Endothelial cell (in vitro differentiated cells): ENCODE data around the gene SLC44A5. TPM values are rescaled to one million over a fixed set of nuclear protein-coding genes. Genes with fewer than 3 reads are reported as not detected.

ENCODE experiments used
- DNase-seq: peaks from one replicate; pipeline ENCODE4 v3.0.0; 2021; ENCODE audit warnings: low spot score
- H3K27ac Mint-ChIP-seq: one replicate; pipeline ENCODE4 v1.8.0; 2021; ENCODE audit warnings: mixed read lengths, inconsistent platforms; ENCODE audit not compliant: unreplicated experiment
- H3K27me3 Mint-ChIP-seq: one replicate; pipeline ENCODE4 v1.8.0; 2021; ENCODE audit warnings: mild to moderate bottlenecking, moderate library complexity, mixed read lengths, inconsistent platforms; ENCODE audit not compliant: unreplicated experiment
- H3K36me3 Mint-ChIP-seq: one replicate; pipeline ENCODE4 v1.8.0; 2021; ENCODE audit warnings: mild to moderate bottlenecking, low read depth, mixed read lengths, inconsistent platforms; ENCODE audit not compliant: unreplicated experiment
- H3K4me1 Mint-ChIP-seq: one replicate; pipeline ENCODE4 v1.8.0; 2021; ENCODE audit warnings: mild to moderate bottlenecking, mixed read lengths, inconsistent platforms; ENCODE audit not compliant: unreplicated experiment
- H3K4me3 Mint-ChIP-seq: one replicate; pipeline ENCODE4 v1.8.0; 2021; ENCODE audit warnings: mild to moderate bottlenecking, mixed read lengths, inconsistent platforms; ENCODE audit not compliant: unreplicated experiment
- H3K9me3 Mint-ChIP-seq: one replicate; pipeline ENCODE4 v1.8.0; 2021; ENCODE audit warnings: mixed read lengths, inconsistent platforms; ENCODE audit not compliant: unreplicated experiment
- total RNA-seq: library from RNA; stranded (reverse); fragmentation: NEBNext Ultra II Directional; extraction: Animal tissue kit (Norgen Biotek cat#: 25700); gene quantifications from one replicate; pipeline ENCODE4 v1.2.1, GENCODE V29; 2021; ENCODE audit not compliant: unreplicated experiment
- TF ChIP-seq, protein P1 (sequence below): fragments of 200-600 bp; sonication (generic); IDR thresholded peaks from one replicate; pipeline ENCODE4 v1.5.0; 2021; ENCODE audit warnings: antibody characterized with exemption; ENCODE audit not compliant: unreplicated experiment

SLC44A5 gene
- total RNA-seq, 1 donor from 2014 or later, result 3.4 TPM

DNA sequence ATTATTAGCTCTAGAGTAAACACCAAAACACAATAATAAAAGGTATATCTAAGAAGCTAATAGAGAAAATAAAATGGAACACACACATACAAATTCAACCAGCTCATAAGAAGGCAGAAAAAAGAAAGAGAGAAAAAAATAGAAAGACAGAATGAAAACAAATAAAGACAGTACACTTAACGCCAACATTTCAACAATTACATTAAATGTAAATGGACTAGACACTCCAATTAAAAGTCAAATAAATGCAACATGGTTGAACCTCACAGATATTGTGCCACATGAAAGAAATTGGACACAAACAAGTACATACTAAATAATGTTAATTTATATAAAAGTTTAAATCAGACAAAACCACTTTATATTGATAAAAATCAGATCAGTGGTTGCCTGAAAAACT lies 56.0 kb downstream of the SLC44A5 start:
- TF ChIP-seq, protein P1, sequence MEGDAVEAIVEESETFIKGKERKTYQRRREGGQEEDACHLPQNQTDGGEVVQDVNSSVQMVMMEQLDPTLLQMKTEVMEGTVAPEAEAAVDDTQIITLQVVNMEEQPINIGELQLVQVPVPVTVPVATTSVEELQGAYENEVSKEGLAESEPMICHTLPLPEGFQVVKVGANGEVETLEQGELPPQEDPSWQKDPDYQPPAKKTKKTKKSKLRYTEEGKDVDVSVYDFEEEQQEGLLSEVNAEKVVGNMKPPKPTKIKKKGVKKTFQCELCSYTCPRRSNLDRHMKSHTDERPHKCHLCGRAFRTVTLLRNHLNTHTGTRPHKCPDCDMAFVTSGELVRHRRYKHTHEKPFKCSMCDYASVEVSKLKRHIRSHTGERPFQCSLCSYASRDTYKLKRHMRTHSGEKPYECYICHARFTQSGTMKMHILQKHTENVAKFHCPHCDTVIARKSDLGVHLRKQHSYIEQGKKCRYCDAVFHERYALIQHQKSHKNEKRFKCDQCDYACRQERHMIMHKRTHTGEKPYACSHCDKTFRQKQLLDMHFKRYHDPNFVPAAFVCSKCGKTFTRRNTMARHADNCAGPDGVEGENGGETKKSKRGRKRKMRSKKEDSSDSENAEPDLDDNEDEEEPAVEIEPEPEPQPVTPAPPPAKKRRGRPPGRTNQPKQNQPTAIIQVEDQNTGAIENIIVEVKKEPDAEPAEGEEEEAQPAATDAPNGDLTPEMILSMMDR, result no peak
- Mint-ChIP-seq H3K4me3 (no peak overlapping the region), H3K36me3 (no peaks in the 10 kb centered on the region), H3K27me3 (peaks cover 2% of the 10 kb centered on the region), H3K4me1 (peaks cover 5% of the 10 kb centered on the region), H3K9me3 (no peaks in the 10 kb centered on the region), H3K27ac (no peak overlapping the region)
- DNase-seq, result no peak

DNA sequence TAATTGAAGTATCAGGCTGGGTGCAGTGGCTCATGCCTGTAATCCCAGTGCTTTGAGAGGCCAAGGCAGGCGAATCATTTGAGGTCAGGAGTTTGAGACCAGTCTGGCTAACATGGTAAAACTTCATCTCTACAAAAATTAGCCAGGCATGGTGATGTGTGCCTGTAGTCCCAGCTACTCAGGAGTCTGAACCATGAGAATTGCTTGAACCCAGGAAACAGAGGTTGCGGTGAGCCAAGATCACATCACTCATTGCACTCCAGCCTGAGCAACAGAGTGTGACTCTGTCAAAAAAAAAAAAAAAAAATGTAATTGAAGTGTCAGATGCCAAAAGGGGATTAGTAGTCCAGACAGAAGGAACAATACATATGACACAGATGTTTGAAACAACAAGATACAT lies 56.7 kb downstream of the SLC44A5 start:
- no peak for DNase-seq
- no peaks in the 10 kb centered on the region for H3K36me3 Mint-ChIP-seq
- TF ChIP-seq, protein P1, result no peak
- H3K9me3 Mint-ChIP-seq, result no peaks in the 10 kb centered on the region
- H3K27me3 Mint-ChIP-seq, result peaks cover 2% of the 10 kb centered on the region
- peaks cover 10% of the 10 kb centered on the region for H3K4me1 Mint-ChIP-seq
- no peak overlapping the region for H3K4me3 Mint-ChIP-seq
- no peak overlapping the region for H3K27ac Mint-ChIP-seq

DNA sequence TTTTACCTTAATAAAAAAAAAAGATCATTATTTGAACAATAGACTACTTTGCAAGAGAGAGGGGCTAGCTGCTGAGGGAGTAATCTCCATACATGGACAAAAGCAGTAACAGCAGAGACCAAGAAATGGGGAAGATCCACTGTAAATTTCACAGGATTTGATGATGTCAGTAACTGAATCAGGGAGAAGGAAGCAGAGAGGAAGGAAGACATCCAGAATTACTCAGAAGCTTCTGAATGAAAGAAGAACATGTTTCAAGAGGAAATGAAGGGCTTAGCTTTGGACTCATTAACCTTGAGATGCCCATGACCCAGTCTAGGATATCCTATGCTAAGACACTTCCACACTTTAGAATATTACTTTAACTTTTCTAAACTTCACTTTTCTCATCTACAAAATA lies 60.4 kb downstream of the SLC44A5 start:
- Mint-ChIP-seq H3K4me3 (no peak overlapping the region), H3K4me1 (peaks cover 10% of the 10 kb centered on the region), H3K27me3 (peaks cover 2% of the 10 kb centered on the region), H3K27ac (no peak overlapping the region), H3K36me3 (no peaks in the 10 kb centered on the region), H3K9me3 (no peaks in the 10 kb centered on the region)
- TF ChIP-seq, protein P1, result no peak
- no peak for DNase-seq

DNA sequence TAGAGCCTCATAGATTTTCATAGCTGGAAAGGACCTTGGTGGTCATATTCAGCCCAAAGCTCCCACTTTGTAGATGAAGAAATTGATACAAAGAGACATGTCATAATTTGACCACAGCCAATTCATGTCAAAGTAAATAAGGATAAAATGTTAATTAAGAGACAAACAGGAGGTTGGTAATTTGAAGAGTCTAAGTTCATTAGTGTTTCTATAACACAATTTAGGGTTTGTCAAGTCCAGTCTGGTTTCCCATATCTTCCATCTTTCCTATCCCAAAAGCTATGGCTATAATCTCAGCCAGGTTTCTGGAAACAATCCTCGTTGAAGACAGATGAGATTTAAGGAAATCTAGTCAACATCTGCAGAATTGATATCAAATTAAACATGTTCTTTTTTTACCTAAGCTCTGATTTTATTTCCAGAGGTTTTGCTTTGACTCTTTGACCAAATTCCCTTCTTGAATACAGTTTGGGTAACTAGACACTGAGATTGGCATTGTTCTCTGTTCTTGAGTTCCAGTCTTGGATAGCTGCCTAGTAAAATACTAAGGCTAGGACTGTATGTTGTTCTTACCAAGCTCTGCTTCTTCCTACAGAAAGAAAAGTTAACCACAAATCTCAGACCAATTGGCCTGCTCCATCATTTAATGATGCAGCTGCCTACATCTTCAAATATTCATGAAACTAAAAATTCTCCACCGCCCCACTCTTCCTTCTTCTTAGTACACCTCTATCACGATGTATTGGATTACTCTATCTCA lies 62.0 kb downstream of the SLC44A5 start:
- Mint-ChIP-seq H3K27me3 (peaks cover 2% of the 10 kb centered on the region), H3K9me3 (no peaks in the 10 kb centered on the region), H3K36me3 (no peaks in the 10 kb centered on the region), H3K27ac (no peak overlapping the region), H3K4me1 (peaks cover 10% of the 10 kb centered on the region), H3K4me3 (no peak overlapping the region)
- TF ChIP-seq, protein P1, result no peak
- no peak for DNase-seq

DNA sequence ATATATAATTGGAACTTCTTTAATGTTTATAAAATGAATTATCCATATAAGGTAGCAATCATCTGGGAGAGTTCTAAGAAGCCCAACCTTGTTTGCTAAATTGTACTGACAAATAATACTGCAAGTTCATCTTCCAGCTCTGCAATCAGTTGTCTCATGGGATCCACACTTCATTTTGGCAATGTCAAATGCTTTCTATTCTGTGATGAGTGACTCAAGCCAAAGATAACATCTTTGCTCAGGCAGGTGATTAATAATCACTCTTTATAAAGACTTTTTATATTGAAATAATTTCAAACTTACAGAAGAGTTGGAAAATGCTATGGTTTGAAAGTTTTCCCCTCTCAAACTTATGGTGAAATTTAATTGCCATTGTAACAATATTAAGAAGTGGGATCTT lies 67.2 kb downstream of the SLC44A5 start:
- Mint-ChIP-seq H3K9me3 (no peaks in the 10 kb centered on the region), H3K36me3 (no peaks in the 10 kb centered on the region), H3K27me3 (no peaks in the 10 kb centered on the region), H3K4me3 (no peak overlapping the region), H3K4me1 (peaks cover 3% of the 10 kb centered on the region), H3K27ac (no peak overlapping the region)
- no peak for DNase-seq
- TF ChIP-seq, protein P1, result no peak
